Activated T-cell treated with anti-CD3 and anti-CD28 coated beads, Interleukin-2, amount 50 U/mL, for 48 hours (primary cell): Measurements from ENCODE around the gene RTBDN.
"Not testable (repeated sequence)": the region's sequence is repeated elsewhere in the genome, so short reads cannot be mapped to it uniquely, and the experiment has no call there.

Source experiments
- DNase-seq, 2 experiments: peaks; one replicate each; pipeline ENCODE4 v3.0.0-alpha.2; 2020

RTBDN gene

DNA sequence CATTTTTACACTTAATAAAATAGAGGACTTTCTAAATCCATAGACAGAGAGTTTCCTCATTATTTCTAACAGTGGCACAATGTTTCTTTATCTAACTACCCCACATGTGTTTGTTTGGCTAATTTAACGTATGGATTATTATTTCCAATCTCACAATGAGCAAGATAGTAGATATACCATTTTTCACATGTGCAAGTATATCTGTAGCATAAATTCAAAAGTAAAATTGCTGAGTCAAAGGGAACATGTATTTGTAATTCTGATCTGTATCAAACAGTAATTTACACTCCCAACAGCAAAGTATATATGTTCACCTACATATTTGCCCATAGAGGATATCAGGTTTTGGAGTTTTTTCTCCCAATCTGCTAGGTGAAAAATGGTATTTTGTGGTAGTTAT, 22.3 kb upstream of the RTBDN start:
- DNase-seq, result no peak

DNA sequence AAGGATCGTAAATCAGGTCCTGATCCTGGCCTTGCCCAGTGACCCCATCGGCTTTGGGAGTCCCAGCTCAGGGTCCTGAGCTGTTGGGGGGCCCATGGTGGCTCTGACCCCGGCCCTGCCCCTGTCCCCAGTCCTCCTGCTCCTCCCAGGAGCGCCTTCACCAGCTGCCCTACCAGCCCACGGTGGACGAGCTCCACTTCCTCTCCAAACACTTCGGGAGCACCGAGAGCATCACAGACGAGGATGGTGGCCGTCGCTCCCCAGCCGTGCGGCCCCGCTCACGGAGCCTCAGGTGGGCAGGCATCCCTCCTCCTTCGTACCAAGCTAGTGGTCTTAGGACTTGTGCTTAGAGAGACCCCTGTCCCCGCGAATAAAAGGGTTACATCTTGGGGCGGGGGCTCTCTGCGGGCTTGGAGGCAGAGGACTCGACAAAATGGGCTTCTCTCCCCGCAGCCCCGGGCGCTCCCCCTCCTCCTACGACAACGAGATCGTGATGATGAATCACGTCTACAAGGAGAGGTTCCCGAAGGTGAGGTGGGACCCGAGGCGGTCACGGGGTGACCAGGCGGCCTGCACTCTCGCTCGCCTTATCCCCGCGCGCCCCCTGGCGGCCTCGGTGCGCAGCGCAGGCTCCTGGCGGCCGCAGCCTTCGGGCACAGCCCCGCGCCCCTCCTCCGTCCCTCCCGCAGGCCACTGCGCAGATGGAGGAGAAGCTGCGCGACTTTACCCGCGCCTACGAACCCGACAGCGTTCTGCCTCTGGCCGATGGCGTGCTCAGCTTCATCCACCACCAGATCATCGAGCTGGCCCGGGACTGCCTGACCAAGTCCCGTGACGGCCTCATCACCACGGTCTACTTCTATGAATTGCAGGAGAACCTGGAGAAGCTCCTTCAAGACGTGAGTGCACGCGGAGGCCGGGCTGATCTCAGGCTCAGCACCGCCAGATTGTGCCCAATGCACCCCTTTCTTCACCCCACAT, 13.1 kb upstream of the RTBDN start:
- DNase-seq, result peak; percentile 95 to 96

DNA sequence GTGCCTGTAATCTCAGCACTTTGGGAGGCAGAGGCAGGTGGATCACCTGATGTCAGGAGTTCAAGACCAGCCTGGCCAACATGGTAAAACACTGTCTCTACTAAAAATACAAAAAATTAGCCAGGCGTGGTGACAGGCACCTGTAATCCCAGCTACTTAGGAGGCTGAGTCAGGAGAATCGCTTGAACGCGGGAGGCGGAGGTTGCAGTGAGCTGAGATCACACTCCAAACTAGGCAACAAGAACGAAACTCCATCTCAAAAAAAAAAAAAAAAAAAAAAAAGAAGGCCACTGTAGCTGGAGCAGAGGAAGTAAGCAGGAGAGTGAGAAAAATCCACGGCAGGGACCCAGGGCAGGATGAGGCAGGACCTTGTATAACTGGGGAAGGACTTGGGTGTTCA, 12.2 kb upstream of the RTBDN start:
- not testable (repeated sequence) for DNase-seq

DNA sequence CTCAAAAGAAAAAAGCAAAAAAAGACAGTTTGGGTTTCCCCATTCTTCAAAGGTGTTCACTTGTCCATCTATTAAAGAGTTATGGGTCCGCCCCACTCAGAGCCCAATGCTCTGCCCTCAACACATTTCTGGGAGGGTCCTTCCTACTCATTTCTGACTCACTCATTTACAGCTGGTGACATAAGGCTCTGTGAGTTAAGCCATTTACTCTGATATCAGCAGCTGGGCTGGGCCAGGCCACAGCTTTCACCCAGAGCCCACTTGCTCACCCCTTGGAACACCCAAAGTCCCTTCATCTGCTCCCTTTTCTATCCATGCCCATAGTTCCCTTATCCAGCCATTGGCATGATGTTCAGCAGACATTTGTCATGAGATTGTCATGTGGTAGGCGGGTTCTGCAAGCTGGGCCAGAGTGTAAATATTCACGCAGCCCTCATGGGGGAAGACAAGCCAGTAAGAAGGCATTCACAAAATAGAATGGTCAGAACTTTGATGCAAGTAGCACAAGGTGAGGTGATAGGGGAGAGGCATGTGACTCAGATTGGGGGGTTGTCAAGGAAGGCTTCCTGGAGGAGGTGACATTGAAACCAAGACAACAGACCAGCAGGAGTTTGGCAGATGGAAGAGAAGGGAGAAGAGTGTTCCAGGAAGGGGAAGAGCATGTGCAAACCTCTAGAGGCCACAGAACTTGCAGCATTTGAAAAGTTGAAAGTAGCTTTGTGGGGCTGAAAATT, 9.8 kb upstream of the RTBDN start:
- DNase-seq, result no peak

DNA sequence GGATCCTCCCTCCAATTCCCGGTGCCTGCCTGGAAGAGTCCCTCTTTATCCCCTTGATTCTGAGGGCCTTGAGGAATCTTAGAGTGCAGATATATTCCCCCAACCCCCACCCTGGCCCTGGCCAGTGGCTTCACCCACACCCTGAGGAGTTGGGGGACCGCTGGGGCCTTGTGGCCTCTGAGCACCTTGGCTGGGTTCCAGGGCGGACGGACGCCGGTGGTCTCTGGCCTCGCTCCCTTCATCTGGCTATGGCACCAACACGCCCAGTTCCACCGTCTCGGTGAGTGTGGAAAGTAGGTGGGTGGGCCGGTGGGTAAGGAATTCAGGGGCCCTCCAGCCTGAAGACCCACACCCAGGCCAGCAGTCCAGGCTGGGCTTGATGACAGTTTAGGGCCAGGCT, 8.9 kb upstream of the RTBDN start:
- no peak for DNase-seq

DNA sequence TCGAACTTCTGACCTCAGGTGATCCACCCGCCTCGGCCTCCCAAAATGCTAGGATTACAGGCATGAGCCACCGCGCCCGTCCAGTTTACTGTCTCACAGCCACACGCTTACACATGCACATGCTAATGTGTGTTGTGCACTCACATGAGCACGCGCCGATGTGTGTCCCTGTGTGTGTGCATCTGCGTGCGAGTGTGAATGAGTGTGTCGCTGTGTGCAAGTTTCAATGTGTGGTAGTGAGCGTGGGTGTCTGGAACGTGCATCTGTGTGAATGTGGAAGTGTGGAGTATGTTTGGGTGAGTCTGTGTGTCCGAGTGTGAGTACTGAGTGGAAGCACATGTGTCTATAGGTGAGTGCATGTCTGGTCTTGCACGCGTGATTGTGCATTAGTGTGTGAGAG, 8.1 kb upstream of the RTBDN start:
- DNase-seq, result no peak

DNA sequence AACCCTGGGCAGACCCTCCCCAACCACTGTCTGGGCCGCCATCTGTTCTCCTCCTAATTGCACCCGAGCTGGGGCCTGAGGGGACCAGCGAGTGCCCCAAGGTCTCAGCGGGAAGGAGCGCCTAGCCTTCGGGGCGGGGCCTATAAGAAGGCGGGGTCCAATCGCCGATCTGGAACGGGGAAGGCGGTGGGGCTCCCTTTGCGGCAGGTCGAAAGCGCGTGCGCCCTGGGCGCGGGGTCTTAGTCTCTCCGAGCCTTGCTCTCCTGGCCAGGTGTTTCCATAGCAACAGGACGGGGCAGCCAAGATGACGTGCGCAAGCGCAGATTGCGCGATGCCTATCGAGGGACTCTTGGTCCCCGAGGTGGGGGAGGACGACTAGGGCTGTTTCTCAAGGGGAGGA, 6.7 kb upstream of the RTBDN start:
- DNase-seq, result peak; percentile 49 to 57

DNA sequence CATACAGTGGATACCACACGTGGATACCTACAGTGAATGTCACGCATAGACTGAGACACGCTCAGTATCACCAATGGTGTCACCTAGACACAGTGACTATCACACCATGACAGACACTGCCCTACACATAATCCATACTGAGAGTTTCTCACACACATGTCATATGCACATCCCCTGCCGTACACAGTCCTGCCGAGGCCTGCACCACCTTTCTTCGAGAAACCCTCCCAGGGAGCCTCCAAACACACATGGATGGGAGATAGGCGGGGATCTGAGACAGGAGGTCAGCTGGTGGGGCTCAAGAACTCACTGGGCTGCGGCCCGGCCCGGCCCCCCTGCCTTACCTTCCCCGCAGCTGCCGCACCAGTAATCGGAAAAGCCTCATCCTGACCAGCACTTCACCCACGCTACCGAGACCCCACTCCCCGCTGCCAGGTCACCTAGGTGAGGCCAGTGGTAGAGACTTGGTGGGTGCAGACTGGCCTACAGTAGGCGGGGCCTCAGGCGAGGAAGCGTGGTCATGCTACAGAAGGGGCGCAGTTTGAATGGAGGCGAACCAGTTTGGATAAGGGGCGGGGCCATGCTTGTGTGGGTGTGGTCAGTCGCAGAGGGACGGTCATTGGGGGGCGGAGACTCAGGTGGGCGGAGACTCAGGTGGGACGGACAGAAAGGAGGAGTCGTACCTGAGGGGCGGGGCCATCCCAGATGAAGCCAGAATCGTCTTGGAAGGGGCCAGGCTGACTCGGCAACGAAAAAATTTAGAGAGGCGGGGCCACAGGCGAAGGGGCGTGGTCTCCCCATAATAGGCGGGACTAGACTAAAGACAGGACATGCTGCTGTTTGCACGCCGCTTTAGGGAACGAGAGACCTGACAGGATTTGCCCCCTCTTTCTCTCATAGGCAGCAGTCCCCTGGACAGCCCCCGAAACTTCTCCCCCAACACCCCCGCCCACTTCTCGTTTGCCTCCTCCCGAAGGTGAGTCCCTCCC, 6.0 kb upstream of the RTBDN start:
- peak; percentile 83 to 84 for DNase-seq

DNA sequence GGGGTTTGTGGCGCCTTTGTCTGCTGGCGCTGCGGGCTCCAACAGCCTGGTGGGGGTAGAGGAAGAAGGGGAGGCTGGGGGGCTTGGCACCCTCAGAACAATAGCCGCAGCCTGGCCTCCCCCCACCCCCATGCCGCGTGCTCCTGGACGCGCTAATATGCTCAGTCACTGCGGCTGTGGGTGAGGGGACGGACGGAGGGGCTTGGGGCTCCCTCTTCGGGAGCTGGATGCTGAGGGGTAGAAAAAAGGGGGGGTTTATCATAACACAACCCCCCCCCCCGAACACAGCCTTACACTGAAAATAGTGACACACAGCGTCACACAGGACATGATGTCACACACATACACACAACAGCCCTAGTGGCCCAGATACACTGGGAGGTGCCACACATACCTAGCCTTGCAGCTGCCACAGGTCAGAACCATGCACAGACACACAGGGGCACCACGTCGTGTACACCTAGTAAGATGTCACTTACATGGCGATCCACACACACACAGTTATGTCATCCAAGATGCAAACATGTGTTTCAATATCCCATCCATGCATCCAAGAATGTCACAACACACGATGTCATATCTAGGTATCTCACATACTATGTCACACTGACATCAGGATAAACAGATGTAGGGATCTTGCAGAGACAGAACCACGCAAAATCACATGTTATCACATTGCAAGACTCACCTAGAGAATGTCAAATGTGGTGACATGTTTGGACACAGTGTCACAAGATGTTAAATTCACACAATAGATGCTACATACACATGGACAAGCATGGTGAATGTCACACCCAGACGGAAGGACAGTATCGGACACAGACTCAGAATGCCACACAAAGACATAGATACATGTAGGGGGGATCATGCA, 4.7 kb upstream of the RTBDN start:
- DNase-seq, result peak; percentile 33 to 43

DNA sequence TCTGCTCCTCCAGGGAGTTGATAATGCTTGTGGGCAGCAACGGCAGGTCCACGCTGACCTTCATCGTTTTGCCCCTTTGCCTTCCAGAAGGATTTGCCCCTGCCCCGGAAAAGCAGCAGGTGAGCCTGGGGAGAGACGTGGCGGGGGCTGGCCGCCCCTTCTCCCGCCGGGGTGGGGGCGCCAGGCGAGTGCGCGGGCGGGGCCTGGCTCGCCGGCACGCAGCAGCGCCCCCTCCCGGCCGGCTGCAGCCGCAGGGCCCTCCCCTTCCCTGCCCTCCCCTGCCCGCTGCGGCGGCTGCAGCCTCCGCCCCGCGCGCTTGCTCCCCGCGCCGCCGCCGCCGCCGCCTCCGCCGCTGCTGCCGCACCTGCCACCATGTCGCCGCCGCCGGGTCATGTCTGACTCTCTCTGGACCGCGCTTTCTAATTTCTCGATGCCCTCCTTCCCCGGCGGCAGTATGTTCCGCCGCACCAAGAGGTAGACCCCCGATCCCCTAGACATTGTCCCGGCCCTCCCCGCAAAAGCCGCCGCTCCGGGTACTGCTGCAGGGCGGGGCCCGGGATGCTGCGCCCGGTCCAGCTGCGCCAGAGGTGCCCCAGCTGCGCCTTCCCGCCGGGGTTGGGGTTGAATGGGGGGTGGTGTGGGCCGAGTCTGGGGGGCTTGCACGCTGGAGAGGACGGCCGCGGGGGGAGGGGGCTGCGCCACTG, 4.0 kb upstream of the RTBDN start, which contains the start of gene MAST1:
Gene MAST1 (plus strand): TSS at position 334 of the 704 bp plus-strand sequence. CDS start 58 bp downstream, at position 392.
- peak; percentile 62 to 78 for DNase-seq

DNA sequence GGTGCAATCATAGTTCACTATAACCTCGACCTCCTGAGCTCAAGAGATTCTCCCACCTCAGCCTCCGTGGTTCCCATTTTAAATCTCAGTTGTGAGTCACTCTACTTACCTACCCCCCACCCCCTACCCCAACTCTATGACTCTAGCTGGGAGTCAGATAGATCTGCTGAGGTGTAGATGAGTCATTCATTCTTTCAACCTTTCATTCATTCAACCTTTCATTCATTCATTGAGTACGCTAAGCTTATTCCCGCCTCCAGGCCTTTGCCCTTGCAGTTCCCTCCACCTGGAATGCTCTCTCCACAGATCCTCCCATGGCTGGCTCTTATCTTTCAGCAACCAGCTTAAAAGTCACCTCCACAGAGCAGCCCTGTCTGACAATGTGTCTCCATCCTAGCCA, 2.8 kb upstream of the RTBDN start:
- DNase-seq, result peak in 1 of 2 experiments; percentile 24

DNA sequence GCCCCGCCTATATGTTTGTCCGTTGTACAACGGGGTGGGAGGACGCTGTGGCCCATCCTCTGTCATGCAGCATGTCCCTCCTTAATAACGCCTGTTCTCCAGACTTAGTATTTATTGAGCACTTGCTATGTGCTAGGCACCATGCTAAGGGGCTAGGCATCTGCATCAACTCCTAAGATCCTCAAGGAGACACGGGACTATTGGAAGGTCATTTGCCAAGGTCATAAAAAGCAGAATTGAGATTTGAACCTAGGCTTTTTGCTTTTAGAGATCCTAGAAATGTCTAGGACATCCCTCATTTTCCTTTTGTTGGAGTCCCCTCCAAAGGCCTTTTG, 2.1 kb upstream of the RTBDN start:
- no peak for DNase-seq

DNA sequence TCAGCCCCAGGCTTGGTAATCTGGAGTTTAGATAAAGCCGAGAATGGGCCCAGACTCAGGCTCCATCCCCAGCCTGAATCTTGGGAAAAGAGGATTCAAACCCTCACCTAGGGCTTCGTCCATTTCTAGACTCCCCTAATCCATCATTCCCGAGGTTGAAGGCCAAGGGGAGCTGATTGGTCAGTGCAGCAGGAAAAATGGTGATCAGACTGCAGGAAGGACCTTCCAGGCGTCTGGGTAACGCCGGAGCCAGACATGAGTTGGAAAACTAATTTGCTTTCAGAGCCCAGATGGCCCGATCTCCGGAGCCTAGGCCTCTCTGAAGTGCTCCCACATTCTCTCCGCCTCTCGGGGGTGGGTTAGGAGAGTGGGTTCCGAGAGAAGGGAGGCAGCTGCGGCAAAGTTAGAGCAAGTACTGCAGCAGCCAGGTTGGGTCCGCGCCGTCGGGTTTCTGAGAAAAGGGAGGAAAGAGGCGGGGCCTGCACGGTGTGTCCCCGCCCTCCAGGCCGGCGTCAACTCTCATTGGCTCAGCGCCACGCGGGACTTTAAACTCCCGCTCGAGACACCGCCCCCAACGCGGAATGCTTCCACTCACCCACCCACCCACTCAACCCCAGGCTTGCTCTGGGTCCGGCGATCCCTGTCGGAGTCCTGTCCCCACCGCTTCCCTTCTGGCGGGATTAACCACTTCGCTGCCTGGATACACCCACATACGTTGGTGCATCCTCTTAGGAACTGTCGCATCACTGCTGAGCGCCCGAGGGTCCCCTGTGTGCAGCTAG, 788 bp upstream of the RTBDN start:
- peak; percentile 56 to 61 for DNase-seq

DNA sequence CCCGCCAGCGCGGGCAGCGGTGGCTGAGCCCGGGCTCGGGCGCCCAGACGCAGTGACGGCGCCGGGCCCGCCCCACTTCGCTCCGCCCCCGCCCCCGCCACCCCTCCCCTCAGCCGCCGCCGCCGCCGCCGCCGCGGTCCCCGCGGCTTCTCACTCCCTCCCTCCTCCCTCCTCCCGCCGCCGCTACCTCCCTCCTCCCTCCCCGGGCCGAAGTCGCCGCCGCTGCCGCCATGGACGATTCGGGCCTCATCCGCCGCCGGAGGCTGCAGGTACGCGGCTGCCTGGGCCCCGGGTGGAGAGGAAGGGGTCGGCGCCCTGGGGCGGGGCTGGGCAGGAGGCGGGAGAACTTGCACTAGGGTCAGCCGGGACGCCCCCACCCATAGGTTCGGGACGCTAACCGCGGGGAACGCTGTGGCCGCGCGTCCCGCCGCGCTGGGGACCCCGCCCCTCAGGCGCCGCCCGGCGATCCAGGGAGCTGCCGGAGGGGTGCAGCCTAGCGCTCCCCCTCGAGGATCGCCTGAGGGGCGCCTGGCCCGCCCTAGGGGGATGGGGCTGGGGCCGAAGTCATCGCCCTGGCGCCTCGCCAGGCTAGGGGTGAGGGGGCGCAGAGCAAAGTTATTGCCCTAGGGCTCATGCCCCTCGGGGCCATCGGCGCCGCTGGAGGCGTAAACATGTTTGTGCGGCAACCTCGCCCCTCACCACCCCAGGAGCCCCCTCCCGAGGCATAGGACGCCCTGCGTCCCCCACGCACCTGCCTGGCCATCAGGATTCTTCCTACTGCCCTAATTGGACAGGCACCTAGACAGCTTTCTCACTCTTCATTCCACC, 427 bp downstream of the RTBDN start:
- peak; percentile 43 to 57 for DNase-seq

DNA sequence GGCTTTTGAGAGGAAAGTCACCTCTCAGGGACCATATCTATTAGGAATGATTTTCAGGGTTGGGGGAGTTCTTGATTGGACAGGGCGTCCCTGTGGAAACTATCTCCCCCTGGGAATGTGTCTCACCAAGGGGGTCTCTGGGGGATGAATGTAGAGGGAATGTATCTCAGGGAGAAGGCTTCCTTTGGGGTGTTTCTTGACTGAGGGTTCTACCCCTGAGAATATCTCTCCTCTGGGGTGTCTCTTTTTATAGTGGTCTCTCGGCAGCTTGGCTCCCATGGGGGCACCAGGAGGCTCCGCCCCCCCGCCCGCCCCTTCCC, 1.0 kb downstream of the RTBDN start:
- DNase-seq, result peak in 1 of 2 experiments; percentile 30

DNA sequence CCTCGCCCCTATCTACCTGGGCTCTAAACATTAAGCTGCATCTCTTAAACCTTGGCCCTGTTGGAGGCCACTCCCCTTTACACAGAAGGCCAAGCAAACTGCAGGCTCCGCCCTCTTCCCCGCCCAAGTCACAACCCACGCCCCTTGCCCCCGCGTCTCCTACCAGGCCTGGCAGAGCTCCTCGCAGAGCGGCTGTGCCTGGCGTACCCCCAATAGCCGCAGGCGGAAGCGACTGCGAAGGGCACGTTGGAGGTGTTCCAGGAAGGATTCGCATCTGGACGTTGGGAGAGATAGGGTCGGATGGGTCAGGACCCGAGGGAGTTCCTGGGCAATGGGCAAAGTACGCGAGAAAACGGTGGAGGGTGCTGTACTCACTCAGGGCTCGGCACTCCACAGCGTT, 5.9 kb downstream of the RTBDN start:
- DNase-seq, result peak; percentile 61 to 72

DNA sequence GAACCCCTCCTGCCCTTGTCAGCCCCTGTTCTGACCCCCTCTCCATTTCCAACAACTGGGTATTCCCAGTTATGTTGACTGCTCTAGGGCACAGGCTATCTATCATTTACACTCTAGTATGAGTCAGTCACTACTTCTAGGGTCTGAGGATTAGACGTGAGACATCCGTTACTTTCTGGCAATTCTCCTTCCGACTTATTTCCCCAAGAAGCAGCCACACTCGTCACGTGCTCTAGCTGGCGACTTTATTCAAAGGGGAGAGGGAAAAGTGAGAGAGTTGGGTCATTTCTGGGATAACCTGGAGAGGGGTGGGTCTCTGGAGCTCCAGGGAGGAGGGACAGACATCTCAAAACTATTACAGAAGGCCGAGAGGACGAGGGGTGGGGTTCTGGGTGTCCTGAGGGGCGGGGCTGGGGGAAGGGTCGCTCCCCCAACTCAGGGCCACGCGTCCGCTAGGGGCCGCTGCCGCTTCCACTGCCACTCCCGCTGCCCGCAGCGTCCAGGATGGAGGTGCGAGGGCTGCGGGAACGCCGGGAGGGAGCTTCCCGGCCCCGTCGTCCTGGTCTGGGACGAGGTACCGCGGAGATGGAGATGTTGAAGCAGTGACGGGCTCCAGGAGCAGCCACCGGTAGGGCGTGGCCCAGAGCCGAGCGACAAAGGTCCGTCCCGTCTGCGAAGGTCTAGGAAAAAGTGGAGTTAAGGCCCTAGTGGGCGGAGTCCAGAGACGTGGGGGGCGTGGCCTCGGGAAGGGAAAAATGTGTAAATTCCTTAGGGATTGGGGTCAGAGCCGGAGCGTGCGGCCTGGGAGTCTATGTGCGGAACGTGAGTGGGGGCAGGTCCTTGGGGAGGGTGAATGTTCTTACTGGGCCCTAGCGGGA, 8.9 kb downstream of the RTBDN start:
- DNase-seq, result peak; percentile 61 to 65

DNA sequence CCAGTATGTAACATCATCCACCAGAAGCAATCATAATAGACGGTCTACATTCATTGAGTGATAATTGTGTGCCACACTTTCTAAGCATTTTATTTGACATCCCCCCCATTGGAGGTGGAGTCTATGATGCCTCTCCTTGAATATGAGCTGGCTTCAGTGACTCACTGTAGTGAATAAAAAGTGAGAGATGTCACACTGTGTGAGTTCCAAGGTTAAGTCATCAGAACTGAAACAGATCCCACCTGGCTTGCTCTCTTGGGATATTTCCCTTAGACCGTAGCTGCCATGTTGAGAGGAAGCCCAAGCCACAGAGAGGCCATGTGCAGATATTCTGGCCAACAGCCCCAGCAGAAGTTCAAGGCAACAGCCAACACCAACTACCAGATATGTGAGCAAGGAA, 12.6 kb downstream of the RTBDN start:
- no peak for DNase-seq
